HEK293 (cell line): ENCODE results near the gene SCAF11.

ENCODE experiments used
- MZF1 ChIP-seq: fragments of 450-650 bp; formaldehyde crosslinking; IDR thresholded peaks from 2 replicates; pipeline ENCODE4 v1.5.1; 2017; ENCODE audit warnings: missing biosample characterization, missing genetic modification characterization, borderline replicate concordance
- PRDM1 ChIP-seq: fragments of 450-650 bp; formaldehyde crosslinking; IDR thresholded peaks from 2 replicates; pipeline ENCODE4; 2016; ENCODE audit warnings: missing biosample characterization, missing genetic modification characterization
- TCF7L2 ChIP-seq: IDR thresholded peaks from 2 replicates; pipeline ENCODE4 v1.6.1; 2011; ENCODE audit warnings: low read depth, mild to moderate bottlenecking, inconsistent platforms, low read length, moderate library complexity, borderline replicate concordance
- ZNF785 ChIP-seq: fragments of 450-650 bp; formaldehyde crosslinking; IDR thresholded peaks from 2 replicates; pipeline ENCODE4 v1.5.1; 2016; ENCODE audit warnings: missing biosample characterization, missing genetic modification characterization
- TF ChIP-seq, protein P1 (sequence below): fragments of 450-650 bp; formaldehyde crosslinking; IDR thresholded peaks from 2 replicates; pipeline ENCODE4 v1.5.1; 2016; ENCODE audit warnings: missing biosample characterization, missing genetic modification characterization
- TF ChIP-seq, protein P2 (sequence below): fragments of 450-650 bp; formaldehyde crosslinking; IDR thresholded peaks from 2 replicates; pipeline ENCODE4 v1.5.1; 2016; ENCODE audit warnings: missing biosample characterization, missing genetic modification characterization

GRCh38 chr12:45883187-45883586 is 107.2 kb downstream of the SCAF11 start:
- TF ChIP-seq, protein P1, sequence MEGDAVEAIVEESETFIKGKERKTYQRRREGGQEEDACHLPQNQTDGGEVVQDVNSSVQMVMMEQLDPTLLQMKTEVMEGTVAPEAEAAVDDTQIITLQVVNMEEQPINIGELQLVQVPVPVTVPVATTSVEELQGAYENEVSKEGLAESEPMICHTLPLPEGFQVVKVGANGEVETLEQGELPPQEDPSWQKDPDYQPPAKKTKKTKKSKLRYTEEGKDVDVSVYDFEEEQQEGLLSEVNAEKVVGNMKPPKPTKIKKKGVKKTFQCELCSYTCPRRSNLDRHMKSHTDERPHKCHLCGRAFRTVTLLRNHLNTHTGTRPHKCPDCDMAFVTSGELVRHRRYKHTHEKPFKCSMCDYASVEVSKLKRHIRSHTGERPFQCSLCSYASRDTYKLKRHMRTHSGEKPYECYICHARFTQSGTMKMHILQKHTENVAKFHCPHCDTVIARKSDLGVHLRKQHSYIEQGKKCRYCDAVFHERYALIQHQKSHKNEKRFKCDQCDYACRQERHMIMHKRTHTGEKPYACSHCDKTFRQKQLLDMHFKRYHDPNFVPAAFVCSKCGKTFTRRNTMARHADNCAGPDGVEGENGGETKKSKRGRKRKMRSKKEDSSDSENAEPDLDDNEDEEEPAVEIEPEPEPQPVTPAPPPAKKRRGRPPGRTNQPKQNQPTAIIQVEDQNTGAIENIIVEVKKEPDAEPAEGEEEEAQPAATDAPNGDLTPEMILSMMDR (tag by site-specific recombination): no peak
- TF ChIP-seq TCF7L2 (no peak), MZF1 (no peak), PRDM1 (tag by site-specific recombination) (no peak), ZNF785 (tag by site-specific recombination) (no peak)
- TF ChIP-seq, protein P2, sequence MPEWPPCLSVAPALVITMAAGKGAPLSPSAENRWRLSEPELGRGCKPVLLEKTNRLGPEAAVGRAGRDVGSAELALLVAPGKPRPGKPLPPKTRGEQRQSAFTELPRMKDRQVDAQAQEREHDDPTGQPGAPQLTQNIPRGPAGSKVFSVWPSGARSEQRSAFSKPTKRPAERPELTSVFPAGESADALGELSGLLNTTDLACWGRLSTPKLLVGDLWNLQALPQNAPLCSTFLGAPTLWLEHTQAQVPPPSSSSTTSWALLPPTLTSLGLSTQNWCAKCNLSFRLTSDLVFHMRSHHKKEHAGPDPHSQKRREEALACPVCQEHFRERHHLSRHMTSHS (tag by site-specific recombination): no peak
